GM04504 (cell line): Measurements from ENCODE around the gene KDM2B.
"Not testable (repeated sequence)": the region's sequence is repeated elsewhere in the genome, so short reads cannot be mapped to it uniquely, and the experiment has no call there.

ENCODE experiments used
- DNase-seq: peaks from one replicate; pipeline ENCODE4 v3.0.0-alpha.2; 2012; ENCODE audit warnings: low read depth

Gene KDM2B

GRCh38 chr12:121384891-121385290 is 195.9 kb downstream of the KDM2B start:
- DNase-seq = not testable (repeated sequence)

GRCh38 chr12:121383601-121384021 is 197.2 kb downstream of the KDM2B start:
- no peak for DNase-seq

- no peak for DNase-seq
These were observed 200.9 kb downstream of the KDM2B start for GRCh38 chr12:121379945-121380344.
